ENCODE measurements around the gene SYNGR3.

SYNGR3 gene

DNA sequence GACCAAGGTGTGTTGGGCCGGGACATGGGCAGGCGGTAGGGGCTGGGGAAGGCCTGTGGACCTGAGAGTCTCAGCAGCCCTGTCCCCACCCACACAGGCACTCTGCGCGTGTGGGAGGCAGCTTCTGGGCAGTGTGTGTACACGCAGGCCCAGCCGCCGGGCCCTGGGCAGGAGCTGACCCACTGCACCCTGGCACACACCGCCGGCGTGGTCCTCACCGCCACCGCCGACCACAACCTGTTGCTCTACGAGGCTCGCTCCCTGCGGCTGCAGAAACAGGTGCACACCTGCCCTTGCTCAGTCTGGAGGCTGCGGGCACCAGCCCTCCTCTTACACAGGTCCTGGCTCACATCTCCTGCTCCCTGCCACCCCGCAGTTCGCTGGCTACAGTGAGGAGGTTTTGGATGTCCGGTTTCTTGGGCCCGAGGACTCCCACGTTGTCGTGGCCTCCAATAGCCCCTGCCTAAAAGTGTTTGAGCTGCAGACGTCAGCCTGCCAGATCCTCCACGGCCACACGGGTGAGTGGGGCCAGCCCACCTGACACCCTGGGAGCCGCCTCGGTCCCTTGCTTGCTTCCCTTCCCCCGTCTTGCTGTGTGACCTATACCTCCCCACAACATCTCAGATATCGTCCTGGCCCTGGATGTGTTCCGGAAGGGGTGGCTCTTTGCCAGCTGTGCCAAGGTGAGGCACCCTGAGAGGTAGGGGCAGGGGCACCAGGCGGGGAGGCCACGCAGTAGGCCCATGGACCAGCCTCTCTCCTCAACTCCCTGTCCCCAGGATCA is 14.1 kb upstream of the SYNGR3 start:
- H4K20me1 ChIP-seq (ENCODE audit: low read depth, low read length), result no peaks in the 10 kb centered on the region; the same call in 1 of the 2 replicates
- TF ChIP-seq EZH2phosphoT487 (conservative IDR thresholded peaks at IDR 0.05; ENCODE audit: low read length), result no peak
- TF ChIP-seq, protein P1, sequence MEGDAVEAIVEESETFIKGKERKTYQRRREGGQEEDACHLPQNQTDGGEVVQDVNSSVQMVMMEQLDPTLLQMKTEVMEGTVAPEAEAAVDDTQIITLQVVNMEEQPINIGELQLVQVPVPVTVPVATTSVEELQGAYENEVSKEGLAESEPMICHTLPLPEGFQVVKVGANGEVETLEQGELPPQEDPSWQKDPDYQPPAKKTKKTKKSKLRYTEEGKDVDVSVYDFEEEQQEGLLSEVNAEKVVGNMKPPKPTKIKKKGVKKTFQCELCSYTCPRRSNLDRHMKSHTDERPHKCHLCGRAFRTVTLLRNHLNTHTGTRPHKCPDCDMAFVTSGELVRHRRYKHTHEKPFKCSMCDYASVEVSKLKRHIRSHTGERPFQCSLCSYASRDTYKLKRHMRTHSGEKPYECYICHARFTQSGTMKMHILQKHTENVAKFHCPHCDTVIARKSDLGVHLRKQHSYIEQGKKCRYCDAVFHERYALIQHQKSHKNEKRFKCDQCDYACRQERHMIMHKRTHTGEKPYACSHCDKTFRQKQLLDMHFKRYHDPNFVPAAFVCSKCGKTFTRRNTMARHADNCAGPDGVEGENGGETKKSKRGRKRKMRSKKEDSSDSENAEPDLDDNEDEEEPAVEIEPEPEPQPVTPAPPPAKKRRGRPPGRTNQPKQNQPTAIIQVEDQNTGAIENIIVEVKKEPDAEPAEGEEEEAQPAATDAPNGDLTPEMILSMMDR (IDR thresholded peaks at IDR 0.05; ENCODE audit: insufficient read depth, low read length, poor library complexity, severe bottlenecking), result no peak
- H3F3A ChIP-seq (ENCODE audit: insufficient read depth), result no peaks in the 10 kb centered on the region
- no peaks in the 10 kb centered on the region for H3K36me3 ChIP-seq (ENCODE audit: low read length)
- H3K9me2 ChIP-seq (replicated peaks; ENCODE audit: insufficient read depth, low read length), result no peaks in the 10 kb centered on the region
- H3K79me2 ChIP-seq (ENCODE audit: insufficient read depth, low read length), result peaks cover 22% of the 10 kb centered on the region
- H3K9ac ChIP-seq (ENCODE audit: low read length), result no peak overlapping the region
- H3K27me3 ChIP-seq (ENCODE audit: low read length), result no peaks in the 10 kb centered on the region
- H3K9me3 ChIP-seq (ENCODE audit: insufficient read depth, low read length), result no peaks in the 10 kb centered on the region
- no peak overlapping the region for H2AFZ ChIP-seq (ENCODE audit: low read depth, low read length, severe bottlenecking)
- no peak overlapping the region for H3K27ac ChIP-seq (ENCODE audit: low read depth, low read length)
- H3K4me3 ChIP-seq (ENCODE audit: insufficient read depth, low read length, poor library complexity, severe bottlenecking), result no peak overlapping the region
- H3K4me2 ChIP-seq (ENCODE audit: low read depth, low read length, poor library complexity, severe bottlenecking), result no peak overlapping the region

DNA sequence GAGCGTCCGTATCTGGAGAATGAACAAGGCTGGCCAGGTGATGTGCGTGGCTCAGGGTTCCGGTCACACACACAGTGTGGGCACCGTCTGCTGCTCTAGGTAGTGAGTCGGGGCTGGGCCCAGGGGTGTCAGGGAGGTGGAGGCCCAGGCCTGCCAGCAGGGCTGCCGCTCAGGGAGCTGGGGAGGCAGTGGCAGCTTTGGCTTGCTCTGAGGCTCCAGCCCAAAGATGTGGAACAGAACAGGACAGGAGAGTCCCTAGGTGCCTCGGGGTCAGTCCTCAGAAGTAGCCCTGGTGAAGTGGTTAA is 13.6 kb upstream of the SYNGR3 start:
- H3K4me3 ChIP-seq (ENCODE audit: insufficient read depth, low read length, poor library complexity, severe bottlenecking), result no peak overlapping the region
- H4K20me1 ChIP-seq (ENCODE audit: low read depth, low read length), result no peaks in the 10 kb centered on the region; the same call in 1 of the 2 replicates
- no peak overlapping the region for H3K4me2 ChIP-seq (ENCODE audit: low read depth, low read length, poor library complexity, severe bottlenecking)
- no peaks in the 10 kb centered on the region for H3F3A ChIP-seq (ENCODE audit: insufficient read depth)
- H3K36me3 ChIP-seq (ENCODE audit: low read length), result no peaks in the 10 kb centered on the region
- no peaks in the 10 kb centered on the region for H3K9me3 ChIP-seq (ENCODE audit: insufficient read depth, low read length)
- H2AFZ ChIP-seq (ENCODE audit: low read depth, low read length, severe bottlenecking), result no peak overlapping the region
- H3K27me3 ChIP-seq (ENCODE audit: low read length), result no peaks in the 10 kb centered on the region
- H3K27ac ChIP-seq (ENCODE audit: low read depth, low read length), result no peak overlapping the region
- peaks cover 22% of the 10 kb centered on the region for H3K79me2 ChIP-seq (ENCODE audit: insufficient read depth, low read length)
- H3K9ac ChIP-seq (ENCODE audit: low read length), result no peak overlapping the region
- no peaks in the 10 kb centered on the region for H3K9me2 ChIP-seq (replicated peaks; ENCODE audit: insufficient read depth, low read length)
- TF ChIP-seq, protein P1 (IDR thresholded peaks at IDR 0.05; ENCODE audit: insufficient read depth, low read length, poor library complexity, severe bottlenecking), result no peak
- no peak for TF ChIP-seq EZH2phosphoT487 (conservative IDR thresholded peaks at IDR 0.05; ENCODE audit: low read length)

DNA sequence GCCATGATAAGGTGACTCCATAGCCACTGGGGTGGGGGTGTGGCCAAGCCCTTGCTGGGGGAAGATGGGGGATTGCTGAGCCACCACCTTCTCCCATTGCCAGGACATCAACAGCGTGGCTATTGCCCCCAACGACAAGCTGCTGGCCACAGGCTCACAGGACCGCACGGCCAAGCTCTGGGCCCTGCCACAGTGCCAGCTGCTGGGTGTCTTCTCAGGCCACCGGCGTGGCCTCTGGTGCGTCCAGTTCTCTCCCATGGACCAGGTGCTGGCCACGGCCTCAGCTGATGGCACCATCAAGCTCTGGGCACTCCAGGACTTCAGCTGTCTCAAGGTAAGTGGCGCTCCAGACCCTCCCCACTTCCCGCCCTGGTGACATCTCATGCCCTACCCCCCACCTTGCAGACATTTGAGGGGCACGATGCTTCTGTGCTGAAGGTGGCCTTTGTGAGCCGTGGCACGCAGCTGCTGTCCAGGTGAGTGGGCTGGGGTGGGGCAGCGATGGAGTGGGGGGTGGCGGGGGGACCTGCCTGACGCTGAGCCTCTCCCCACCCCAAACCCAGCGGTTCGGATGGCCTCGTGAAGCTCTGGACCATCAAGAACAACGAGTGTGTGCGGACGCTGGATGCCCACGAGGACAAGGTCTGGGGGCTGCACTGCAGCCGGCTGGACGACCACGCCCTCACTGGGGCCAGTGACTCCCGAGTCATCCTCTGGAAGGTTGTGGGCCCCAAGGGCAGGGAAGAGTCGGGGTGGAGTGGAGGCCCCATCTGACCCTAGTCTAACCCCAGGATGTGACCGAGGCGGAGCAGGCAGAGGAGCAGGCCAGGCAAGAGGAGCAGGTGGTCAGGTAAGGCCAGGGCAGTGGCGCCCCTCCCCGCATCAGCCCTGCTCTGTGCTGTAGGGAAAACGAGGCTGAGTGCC is 12.6 kb upstream of the SYNGR3 start:
- H3K27ac ChIP-seq (ENCODE audit: low read depth, low read length), result no peak overlapping the region
- no peaks in the 10 kb centered on the region for H3K9me3 ChIP-seq (ENCODE audit: insufficient read depth, low read length)
- no peaks in the 10 kb centered on the region; the same call in 1 of the 2 replicates for H4K20me1 ChIP-seq (ENCODE audit: low read depth, low read length)
- no peaks in the 10 kb centered on the region for H3K27me3 ChIP-seq (ENCODE audit: low read length)
- TF ChIP-seq EZH2phosphoT487 (conservative IDR thresholded peaks at IDR 0.05; ENCODE audit: low read length), result no peak
- TF ChIP-seq, protein P1 (IDR thresholded peaks at IDR 0.05; ENCODE audit: insufficient read depth, low read length, poor library complexity, severe bottlenecking), result no peak
- no peak overlapping the region for H3K4me3 ChIP-seq (ENCODE audit: insufficient read depth, low read length, poor library complexity, severe bottlenecking)
- H3K9me2 ChIP-seq (replicated peaks; ENCODE audit: insufficient read depth, low read length), result no peaks in the 10 kb centered on the region
- H3F3A ChIP-seq (ENCODE audit: insufficient read depth), result no peaks in the 10 kb centered on the region
- no peaks in the 10 kb centered on the region for H3K36me3 ChIP-seq (ENCODE audit: low read length)
- H3K79me2 ChIP-seq (ENCODE audit: insufficient read depth, low read length), result peaks cover 16% of the 10 kb centered on the region
- H2AFZ ChIP-seq (ENCODE audit: low read depth, low read length, severe bottlenecking), result no peak overlapping the region
- H3K9ac ChIP-seq (ENCODE audit: low read length), result no peak overlapping the region
- no peak overlapping the region for H3K4me2 ChIP-seq (ENCODE audit: low read depth, low read length, poor library complexity, severe bottlenecking)

Measured in SU-DHL-6 (cell line).